HG03280 (cell line): ENCODE data around the gene CCNO.

Experiments
- ATAC-seq: cut with Tn5 transposase; IDR thresholded peaks from one replicate; pipeline ENCODE4 v1.9.1; 2021; ENCODE audit warnings: mild to moderate bottlenecking, moderate library complexity; ENCODE audit not compliant: unreplicated experiment

CCNO gene, protein sequence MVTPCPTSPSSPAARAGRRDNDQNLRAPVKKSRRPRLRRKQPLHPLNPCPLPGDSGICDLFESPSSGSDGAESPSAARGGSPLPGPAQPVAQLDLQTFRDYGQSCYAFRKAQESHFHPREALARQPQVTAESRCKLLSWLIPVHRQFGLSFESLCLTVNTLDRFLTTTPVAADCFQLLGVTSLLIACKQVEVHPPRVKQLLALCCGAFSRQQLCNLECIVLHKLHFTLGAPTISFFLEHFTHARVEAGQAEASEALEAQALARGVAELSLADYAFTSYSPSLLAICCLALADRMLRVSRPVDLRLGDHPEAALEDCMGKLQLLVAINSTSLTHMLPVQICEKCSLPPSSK

GRCh38 chr5:55232985-55233928 lies at the start of gene CCNO:
CCNO (minus strand) TSS chr5:55233608; CDS start chr5:55233523, 85 bp downstream.
- ATAC-seq, result peak; percentile 58

DNA sequence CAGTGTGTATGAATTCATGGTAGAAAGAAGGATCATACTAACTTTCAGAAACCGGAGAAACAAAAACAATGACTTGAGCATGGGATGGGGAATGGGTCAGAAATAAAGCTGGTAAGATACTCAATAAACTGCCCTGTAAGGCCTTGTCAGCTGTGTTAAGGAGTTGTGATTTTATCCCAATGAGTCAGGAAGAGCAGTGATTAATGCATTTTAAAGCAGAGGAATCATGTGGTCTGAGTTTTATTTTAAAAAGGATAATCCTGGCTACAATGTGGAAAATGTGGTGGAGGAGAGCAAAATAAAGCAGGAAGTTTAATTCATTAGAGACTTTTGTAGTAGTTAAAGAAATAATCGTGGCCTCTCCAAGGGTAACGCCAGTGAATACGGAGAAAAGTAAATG lies 45.4 kb upstream of the CCNO start:
- no peak for ATAC-seq

DNA sequence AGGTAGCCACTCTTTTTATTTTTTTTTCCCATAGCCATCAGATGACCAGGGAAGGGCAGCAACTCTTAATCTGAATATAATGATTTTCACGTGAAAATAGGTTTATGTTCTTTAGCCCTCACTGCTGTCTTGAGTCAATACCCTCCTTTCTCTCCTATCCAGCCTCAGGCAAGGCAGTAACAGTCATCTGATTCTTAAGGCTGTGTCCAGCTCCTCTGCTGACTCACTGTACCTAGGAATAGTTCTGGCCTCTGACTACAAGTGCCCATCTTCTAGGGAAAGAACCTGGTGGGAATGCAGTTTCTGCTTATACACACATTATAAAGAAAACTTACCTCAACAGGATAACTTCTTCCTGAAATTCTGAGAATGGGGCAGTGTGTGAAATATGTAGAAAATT lies 43.4 kb upstream of the CCNO start:
- no peak for ATAC-seq

- ATAC-seq, result no peak
Observed at GRCh38 chr5:55258339-55258738, 24.9 kb upstream of the CCNO start.

GRCh38 chr5:55254802-55255201 lies 21.4 kb upstream of the CCNO start:
- no peak for ATAC-seq

DNA sequence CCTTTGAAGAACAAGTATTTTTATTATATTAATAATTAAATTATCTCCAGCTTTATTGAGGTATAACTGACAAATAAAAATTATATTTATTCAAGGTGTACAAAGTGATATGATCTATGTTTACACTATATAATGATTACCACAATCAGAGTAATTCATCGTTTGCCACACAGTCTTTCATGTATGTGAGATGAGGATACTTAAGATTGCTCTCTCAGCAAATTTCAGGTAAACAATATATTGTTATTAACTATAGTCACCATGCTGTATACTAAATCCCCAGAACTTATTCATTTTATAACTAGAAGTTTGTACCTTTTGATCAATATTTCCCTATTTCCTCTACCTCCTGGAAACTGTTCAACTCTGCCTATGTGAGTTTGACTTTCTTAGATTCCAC lies 16.7 kb upstream of the CCNO start:
- no peak for ATAC-seq

DNA sequence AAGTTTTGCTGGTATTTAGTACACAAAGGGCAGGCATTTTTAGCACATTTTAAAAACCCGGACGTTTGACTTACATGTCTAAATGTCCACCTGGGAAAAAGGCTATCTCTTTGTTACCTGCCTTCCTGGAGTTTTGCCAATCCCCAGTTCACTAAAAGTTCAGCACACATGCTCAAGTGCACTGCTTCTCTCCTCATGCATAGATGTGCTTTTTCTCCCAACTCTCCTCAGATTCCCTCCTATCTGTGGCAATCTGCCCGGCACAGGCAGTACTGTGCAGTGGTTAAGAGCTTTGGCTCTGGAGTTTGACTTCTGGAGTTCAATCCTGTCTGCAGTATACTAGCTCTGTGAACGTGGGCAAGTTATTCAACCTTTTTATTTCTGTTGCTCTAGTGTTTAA lies 8.3 kb upstream of the CCNO start:
- no peak for ATAC-seq

DNA sequence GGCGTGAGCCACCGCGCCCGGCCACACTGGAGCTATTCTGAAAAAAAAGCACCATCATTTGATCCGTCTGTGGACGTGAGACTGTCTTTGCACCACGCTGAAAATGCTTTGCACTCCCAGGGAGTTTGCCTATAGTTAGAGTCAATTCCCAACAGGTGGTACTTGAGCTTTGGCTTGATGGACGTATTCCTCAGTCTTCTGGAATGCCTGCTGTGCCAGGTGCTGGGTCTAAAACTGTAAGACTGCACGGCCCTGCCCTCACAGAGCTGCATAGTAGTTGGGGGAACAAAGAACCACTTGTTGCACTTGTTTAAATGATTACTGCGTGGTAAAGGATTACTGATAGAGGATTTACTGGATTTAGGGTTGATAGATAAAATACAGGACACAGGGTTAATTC lies 3.4 kb upstream of the CCNO start:
- ATAC-seq, result no peak

DNA sequence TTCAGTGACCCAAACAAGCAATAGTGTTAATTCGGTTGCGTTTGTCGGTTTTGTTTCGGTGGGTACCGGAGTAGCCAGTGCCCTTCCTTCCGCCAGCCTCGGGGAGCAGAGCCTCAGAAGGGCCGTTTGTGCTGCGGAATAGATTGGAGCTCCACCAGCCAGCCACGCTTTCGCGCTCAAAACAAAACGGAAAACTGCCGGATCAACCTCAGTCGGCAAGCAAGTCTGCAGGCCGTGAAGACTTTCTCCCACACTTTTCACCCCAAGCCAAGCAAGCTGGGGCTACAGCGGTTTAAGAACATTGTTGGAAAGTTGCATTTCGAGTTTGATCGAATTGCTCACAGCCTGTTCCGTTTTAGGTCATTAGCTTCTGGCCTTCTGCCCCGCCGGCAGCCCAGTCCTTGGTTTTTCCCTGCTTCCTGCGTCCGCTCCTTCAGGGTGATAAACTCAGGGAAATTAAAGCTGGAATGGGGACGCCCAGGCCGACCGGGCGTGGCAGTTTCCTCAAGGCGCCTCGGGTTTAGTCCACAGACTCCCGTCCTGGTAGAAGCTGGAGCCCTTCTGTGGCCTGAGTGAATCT lies 803 bp upstream of the CCNO start:
- no peak for ATAC-seq

DNA sequence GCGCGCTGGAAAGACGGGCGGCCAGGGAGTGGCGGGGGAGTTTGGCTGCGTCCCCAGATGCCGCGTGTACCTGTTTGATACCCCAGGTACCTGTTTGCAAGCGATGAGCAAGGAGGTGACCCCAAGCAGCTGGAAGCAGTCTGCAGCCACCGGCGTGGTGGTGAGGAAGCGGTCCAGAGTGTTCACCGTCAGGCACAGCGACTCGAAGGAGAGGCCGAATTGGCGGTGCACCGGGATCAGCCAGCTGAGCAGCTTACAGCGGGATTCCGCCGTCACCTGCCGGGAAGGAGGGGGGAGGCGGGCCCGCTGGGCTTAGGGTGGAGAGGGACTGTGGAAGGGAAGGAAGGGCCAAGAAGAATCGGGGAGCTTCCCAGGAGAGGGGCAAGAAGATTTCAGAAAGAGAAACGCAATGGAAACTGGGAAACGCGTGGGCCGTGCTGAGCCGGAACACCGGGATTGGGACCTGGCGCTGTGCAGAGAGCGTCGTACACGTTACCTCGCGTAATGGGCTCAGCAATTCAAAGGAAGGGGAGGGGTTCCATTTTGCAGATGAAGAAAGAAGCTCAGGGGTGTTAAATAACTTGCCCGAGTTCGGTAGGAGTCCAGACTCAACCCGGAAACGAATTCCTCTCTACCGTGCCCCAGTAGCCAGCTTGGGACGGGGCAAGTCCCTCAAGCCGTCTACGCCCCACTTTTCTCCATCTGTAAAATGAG lies 980 bp downstream of the CCNO start:
- ATAC-seq, result no peak

DNA sequence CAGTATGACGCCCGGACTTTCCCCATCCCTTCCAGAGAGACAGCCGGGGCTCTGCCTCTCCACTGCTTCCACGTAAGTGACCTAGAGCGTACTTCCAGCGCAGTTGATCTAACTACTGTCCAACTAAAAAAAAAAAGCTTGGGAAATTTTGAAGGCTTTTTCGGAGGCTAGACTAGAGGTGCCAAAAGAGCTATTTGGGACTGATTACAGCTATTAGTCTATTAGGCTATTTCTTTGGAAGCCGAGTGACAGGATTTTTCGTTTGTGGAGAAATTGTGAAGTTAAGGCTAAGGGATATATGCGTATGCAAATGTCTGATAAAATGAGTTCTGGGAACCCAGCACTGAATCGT lies 1.5 kb downstream of the CCNO start:
- no peak for ATAC-seq

GRCh38 chr5:55231029-55231918 lies 2.1 kb downstream of the CCNO start:
- ATAC-seq, result no peak

DNA sequence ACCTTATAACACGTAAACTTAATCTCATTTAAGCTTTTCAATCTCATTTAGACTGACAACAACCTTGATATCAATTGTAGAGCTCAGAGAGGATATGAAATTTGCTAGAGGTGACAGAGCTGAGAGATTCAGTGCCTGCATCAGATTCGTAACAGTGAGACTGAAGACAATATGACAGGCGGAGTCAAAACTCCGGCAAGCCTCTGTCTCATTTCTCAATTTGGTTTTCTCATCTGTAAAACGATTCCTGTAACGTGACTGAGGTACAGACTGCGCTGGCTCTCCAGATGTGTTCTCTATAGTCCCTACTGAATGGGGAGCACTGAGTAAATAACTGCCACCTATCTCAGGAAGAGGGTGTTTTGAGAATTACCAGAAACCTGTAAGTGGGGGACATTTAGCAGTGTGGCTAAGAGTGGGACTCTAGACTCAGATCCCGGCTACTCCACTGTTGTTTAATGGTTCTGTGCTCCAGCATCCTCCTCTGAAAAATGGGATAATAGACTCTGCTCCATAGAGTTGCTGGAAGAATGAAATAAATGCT lies 3.2 kb downstream of the CCNO start:
- no peak for ATAC-seq

DNA sequence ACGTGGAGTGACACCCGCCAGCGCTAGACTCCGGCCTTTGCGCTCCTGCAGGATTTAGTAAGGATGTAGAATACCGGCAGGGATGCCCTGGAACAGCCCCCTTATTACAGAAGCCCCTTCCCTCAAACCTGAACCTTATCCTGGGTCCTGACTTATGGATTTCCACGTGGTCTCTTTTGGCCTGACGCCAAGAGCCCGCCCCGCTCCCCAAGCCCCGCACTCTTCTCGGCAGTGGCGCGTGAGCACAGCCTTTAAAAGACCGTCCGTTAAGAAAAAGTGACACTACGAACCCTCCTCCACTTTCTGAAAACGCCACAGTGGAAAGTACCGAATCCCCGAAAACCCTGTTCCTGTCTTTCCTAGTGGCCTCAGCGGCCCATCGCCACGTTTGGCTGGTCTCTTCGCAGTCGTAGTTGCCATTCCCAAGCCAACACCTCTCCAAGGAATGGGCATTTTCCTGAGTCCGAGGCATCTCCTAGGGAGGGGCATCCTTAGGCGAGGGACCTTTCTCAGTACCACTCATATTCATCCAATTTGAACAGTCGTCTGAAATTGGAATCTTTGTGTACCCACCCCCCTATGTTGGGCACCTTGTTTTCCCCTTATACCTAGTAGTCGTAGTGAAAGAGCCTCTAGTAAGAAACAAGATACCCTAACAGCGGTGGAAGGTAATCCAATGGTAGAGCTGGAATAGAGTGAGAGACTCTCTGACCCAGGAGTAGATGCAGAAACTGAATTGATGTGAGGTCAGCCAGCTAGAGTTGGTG lies 5.6 kb downstream of the CCNO start:
- ATAC-seq, result no peak

- ATAC-seq, result peak; percentile 38
Observed at GRCh38 chr5:55226934-55227663, 6.3 kb downstream of the CCNO start, which contains the start of gene MCIDAS. MCIDAS (minus strand) TSS chr5:55227315; CDS start chr5:55227138, 177 bp downstream.

DNA sequence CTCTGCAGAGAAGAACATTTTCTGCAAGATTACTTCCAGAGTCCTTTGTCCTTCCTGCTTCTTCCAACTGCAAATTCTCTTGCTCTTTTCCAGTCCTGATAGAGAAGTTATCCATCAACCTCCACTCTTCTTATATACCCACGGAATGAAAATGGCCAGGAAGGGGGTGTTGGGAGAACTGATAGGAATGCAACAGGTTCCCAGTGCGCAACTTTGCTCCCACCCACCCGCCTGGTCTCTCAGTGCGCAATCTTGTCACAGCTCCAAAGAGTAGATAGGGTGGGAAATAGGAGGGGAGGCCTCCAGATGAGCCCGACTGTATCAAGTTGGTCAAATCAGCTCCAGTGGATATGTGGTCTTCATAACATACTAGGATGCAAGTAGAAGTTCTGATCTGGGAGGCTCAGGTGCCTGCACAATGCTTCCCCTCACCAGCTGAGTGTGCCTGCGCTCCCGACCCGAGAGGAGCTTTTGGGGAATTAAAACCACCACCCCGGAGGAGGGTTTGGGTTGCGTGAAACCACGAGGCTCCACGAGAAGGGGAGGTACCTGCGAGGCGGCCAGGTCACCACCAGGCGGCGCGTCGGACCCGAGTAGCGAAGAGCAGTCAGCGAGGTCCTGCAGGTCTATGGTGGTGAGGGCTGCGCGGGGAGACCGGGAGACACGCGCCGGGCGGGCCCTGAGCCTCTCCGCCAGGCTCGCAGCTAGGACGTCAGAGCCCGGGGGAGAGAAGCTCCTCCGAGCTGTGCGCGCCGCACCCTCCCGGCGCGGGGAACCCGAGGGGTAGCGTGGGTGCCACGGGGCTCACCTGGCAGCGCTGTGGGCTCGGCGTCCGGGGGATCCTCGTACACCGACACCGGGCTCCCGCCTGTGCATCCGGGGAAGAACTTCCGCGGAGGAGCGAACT lies 7.1 kb downstream of the CCNO start:
- peak; percentile 61 for ATAC-seq

- ATAC-seq, result no peak
Observed at GRCh38 chr5:55225346-55225745, 8.1 kb downstream of the CCNO start.
